ENCODE data around the gene PDE4B.

The PDE4B gene

GRCh38 chr1:66270119-66270812 lies 477.6 kb downstream of the PDE4B start:
- no peak for DNase-seq

- peak; percentile 95 for DNase-seq
These were observed 478.7 kb downstream of the PDE4B start for GRCh38 chr1:66271216-66271903.

- no peak for DNase-seq
These were observed 479.2 kb downstream of the PDE4B start for GRCh38 chr1:66271904-66272254.

- DNase-seq = no peak
These were observed 481.0 kb downstream of the PDE4B start for GRCh38 chr1:66273656-66274055.

DNA sequence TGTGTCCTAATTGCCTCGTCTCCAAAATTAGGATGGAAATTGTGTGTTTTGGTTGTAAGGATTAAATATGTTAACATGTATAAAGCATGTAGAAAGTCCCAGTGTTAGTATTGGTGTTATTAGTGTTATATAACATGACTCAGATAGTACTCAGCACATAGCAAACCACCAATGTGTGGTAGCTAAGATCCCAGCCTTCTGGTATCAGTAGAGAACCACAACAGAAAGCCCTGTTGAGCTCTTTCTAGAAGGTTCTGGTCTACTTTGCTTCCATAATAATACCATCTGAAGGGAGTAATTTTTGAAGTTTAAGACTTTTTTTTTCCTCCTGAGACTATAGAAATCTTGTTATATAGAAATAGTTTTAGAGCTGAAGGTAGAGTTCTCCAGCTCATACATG lies 481.9 kb downstream of the PDE4B start:
- no peak for DNase-seq

DNA sequence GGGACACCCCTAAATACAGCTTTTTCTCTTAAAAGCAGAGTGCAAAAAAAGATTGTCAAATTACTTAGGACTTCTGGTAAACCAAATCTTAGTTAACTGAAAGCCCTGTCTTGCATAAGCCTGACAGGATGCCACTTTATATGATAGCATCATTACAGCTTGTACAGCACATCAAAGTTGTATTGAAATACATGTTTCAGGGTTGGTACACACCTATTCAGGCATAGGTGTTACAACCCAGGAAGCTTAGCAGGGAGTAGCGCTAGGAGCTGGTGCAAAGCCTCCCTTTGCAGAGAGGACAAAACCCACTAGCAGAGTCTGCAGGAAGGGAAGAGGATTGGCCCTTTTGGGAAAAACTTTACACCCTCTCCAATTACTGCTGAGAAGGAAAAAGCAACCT lies 482.4 kb downstream of the PDE4B start:
- no peak for DNase-seq

DNA sequence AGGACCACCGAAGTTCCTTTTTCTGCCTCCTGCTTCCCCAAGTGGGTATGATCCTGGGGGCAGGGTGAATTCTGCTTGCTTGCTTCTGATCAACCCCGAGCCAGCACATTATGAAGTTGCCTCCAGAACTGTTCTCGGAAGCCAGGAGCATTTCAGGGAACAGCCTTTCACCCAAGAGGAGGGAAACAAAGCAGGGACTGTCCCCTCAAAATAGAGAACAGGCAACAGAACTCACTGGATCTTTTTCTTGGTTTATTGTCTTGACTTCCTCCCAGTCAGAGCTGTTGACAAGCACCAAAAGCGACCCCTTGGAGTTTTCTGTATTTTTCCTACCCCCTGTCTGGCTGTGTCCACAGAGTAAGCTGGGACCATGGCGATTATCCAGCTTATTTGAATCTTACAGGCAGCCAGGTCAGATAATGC lies 482.9 kb downstream of the PDE4B start:
- DNase-seq = no peak

GRCh38 chr1:66276218-66276617 lies 483.5 kb downstream of the PDE4B start:
- no peak for DNase-seq

DNA sequence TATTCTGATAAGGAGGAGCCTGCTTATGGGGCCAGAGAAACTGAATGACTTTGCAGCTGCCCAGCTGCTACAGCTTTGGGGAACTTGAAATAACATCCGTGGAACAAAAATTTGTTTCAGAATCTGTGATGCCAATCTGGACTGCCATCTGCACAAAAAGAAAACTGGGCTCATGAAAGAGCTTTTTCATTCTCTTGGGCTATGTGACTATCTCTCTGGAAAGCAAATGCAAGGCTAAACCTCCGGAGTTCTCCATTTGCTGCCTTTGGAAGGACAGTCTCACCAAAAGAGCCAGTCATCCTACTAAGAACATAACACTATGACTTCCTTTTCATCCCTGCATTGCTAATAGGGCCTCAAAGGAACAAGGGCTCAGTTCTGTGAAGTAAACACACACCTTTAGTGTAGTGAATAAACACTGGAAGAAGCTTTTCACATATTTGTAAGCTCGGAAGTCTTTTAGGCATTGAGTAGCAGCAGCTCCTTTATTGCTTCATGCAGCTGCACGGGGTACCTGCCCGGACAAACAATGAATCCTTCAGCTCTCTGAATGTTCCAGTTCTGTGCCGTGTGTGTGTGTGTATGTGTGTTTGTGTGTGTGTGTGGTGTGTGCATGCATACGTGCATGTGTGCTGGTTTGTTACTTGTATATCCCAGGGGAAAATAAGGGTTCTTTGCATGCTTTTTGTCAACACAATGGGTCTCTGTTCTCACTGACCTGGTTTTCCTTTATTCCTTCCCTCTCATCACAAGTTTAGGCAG lies 485.7 kb downstream of the PDE4B start:
- DNase-seq = no peak

- no peak for DNase-seq
These were observed 489.1 kb downstream of the PDE4B start for GRCh38 chr1:66281808-66282207.

GRCh38 chr1:66282343-66282852 lies 489.7 kb downstream of the PDE4B start:
- DNase-seq = no peak

- DNase-seq = no peak
These were observed 490.4 kb downstream of the PDE4B start for GRCh38 chr1:66282891-66283621.

DNA sequence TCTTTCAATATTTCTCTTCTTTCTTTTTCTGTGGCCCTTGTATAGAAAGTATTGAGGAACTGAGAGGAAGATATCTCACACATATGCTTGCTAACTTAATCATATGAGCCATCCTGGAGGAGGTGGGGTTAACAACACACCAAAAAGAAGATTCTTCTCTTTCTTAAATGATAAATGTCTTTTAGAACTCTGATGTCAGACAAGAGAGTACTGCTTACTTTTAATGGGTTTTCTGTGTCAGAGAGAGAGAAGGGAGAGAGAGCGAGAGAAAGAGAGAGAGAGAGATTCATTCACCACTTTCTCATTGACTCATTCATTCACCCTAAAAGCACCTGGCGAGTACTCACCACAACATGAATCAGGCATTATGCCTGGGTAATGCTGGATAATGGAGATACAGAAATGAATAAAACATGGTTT lies 490.9 kb downstream of the PDE4B start:
- no peak for DNase-seq

DNA sequence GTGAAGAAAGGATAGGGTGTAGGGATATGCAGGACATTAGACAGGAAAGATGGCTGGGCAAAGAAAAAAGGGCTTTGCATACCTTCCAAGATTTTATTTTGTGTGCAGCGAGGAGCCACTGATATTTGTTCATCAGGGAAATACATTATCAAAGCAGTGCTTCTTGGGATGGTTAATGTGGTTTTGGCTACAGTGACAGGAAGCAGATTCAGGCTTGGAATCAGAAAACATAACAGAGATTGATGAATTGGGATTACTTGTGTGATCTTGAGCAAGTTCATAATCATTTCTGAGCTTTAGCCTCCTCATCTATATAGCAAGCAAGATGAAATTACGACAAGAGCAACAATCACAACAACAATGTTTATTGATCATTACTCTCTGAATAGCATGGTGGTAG lies 492.1 kb downstream of the PDE4B start:
- DNase-seq = no peak

DNA sequence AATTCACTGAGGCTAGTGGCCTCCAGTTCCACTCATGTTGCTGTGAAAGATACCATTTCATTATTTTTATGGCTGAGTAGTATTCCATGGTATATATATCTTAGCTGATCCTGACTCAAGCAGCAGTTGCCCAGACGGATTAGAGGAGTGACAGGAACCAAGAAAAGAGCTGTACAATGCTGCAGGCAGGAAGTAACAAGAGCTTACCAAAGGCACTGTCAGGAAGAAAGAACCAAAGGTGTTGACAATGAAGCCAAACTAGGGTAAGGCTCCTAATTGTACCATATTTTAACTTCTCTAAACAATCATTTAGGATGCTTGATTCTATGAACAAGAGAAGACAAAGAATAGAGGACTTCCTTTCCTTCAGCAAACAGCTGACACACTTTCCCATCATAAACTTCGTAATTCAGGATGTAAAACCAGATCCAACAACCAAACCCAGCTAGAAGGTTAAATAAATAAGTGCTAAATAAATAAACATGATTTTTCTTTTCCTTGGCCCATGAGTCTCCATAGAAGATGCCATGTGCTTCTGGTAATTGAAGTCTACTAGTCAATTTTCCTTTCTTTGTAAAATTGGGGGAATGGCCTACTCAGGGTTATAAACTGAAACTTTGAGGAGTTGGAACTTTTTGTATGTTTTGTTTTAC lies 493.0 kb downstream of the PDE4B start:
- DNase-seq = no peak

DNA sequence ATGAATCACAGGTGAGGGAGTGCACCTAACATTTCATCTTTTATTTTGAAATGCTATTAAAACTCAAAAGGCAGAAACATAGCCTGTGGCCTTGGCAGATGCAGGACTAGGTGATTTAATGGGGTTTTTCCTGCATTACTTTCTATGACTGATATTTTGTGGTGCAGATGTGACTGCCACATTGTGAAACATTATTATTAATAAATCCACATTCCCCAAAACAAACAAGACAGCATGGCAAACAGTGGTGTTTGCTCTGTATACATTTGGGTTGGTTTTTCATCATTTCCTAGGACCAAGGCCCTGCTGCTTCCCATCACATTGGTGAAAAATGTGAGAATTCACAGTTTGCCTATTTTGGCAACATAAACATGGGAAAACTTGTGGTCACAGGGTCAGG lies 493.6 kb downstream of the PDE4B start:
- DNase-seq = no peak

- DNase-seq = no peak
These were observed 495.4 kb downstream of the PDE4B start for GRCh38 chr1:66288048-66288447.

DNA sequence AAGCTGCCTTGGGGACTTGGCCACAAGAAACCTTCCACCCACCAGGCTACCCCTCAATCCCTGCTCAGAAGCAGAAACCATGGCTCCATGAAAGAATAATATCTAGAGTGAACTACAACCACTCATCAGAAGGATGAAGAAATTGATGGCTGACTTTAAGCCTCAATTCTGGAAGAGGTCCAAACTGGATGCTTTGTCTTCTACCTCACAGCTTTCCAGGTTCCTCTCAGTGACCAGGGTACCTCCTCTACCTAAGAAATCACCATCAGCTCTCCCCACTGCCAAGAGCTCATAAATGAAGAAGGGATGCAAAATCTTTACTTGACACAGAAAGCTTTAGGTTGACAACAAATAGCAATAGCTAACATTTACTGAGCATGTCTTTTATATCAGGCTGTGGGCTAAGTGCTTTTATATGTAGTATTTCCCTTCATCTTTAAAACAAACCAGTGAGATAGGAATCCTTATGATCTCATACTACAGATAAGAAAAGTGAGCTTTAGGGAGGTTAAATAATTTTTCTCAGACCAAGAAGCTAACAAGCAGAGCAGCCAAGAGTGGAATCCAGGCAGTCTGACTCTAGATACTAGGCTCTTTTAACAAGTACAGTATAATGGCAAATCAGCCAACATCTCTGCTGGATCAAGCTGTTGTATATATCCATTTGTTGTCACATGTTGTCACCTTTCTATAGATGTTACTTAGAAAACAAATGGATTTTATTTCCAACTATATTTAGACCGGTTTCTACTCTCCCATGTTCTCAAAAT lies 498.3 kb downstream of the PDE4B start:
- DNase-seq = no peak

DNA sequence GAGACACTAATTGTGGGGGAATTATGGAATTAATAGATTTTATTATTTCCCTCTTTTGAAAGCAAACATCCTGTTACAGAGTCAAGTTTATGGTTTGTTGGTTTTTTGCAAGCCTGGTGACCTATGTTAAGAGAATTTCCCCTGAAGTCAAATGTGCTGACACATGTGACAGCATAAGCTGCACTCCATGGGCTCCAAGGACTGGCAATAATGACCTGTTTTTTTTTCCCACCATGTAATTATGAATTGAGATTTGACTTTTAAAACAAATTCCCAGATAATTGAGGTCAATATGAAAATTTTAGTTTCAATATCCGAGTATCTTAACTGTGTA lies 498.8 kb downstream of the PDE4B start:
- DNase-seq = no peak

DNA sequence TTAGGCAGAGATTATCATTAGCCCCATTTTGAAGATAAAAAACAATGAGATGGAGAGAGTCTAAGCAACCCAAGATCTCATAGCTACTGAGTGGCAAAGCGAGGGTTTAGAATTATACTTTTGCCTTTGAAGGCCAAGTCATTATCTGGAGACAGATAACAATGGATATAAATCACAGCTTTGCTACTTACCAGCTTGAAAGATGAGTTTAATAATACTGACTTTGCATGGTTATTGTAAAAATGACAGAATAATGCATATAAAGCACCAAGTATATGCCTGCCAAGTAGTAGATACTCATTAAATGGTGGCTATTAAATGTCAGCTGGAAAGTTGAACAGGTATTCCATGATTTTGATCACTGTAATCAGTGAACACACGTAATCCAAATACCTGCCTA lies 499.6 kb downstream of the PDE4B start:
- DNase-seq = no peak

DNA sequence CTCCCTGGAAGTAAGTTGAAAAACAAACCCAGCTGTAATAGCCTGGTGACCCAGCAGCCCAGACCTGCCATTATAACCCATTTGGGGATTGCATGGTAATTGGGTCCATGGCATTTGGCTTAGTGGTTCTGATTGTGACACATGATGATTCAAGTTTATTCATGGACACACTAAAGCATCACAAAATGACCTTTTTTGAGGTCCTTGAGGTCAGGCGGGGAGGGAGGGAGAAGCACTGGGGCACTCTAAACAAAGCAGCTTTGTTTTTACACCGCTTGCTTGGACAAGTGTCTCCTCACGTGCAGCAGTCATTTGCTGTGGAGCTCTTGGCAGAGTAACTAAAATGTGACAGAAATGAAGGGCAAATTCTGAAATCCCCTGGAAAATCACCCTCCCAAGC lies 500.2 kb downstream of the PDE4B start:
- peak; percentile 21 for DNase-seq
